T-helper 2 cell treated with Interferon-gamma antibody and Interleukin-4, amounts not matched to agents 100 ng/mL and 5 ng/mL, for 36 hours (primary cell): Measurements from ENCODE around the gene PARP15. TPM values are rescaled to one million over a fixed set of nuclear protein-coding genes. Genes with fewer than 3 reads are reported as not detected.

ENCODE experiments used
- intact Hi-C: fragments of 100-400 bp; cut with micrococcal nuclease; formaldehyde crosslinking; loops from one replicate; pipeline ENCODE4 v1.15.1; 2023
- total RNA-seq: library from RNA; stranded (reverse); gene quantifications from 2 replicates; pipeline ENCODE4 v1.2.3, GENCODE V29; 2022

The PARP15 gene
- total RNA-seq, 1 donor from 2014 or later, result 41.1 TPM

DNA sequence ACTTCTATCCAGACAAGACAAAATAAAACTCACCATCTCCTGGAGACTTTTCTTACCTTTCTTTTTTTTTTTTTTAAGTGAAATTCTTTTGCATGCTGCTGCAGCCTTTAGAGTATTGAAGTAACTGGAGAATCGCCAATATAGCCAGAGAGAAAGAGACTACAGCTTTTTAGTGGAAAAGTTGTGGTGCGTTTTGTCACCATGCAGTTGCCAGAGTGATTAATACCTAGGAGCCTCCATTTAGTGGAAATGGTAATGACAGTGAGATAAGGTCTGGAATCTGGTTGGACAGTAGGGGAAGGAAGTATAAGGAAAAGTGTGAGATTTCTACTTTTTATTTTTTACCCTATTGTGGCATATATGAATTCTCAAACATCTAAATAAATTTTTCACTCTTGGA, 85.1 kb downstream of the PARP15 start:
- intact Hi-C loops, result no loop called here

DNA sequence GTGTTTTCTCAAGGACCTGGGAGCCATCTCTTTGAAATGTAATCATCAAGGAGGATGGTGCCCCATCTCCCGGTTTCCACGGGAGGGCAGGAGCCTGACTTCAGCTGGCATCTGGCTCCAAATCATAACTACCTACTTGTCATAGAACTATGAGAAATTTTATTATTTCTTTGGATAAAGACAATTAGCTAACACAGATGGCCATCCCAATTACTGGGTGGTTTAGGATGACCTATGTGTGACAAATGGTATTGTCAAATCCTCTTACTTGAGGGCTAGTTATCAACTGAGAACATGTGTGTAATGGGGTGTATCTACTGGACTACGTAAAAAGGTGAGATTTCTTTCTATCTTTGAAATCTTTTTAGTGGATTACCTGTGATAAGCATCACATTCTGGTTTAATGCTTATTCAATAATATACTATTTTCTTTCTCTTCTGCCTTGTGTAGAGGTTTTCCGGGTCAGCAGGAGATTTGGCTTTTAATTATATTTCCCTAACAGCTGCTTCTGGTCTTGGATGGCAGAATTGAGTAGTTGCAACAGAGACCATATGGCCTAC, 87.9 kb downstream of the PARP15 start:
- intact Hi-C loops, result no loop called here

DNA sequence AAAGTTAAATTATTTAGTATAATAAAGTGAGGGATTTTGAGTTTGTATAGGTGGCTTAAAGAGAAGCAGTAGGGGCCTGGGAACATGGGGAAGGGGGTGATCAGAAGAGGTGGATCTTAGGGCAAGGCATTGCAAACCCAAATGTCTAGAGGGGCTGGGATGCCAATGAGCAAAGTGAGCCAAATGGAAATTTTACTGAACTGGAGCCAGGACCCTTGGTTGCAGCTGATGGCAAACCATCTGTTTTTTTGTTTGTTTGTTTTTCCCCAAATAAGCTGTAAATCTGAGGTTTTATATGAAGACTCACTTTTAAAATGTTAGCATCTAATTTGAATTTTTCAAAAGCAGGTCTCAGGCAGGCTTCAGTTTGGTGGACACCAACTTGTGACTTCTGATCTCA, 88.4 kb downstream of the PARP15 start:
- intact Hi-C loops, result no loop called here

- intact Hi-C loops, result no loop called here
These were observed 91.7 kb downstream of the PARP15 start for GRCh38 chr3:122668930-122669730.

GRCh38 chr3:122671553-122671952, 94.1 kb downstream of the PARP15 start:
- intact Hi-C loops, result no loop called here

GRCh38 chr3:122674339-122674738, 96.9 kb downstream of the PARP15 start:
- intact Hi-C loops, result no loop called here

- intact Hi-C loops, result loop anchor here (5.0 kb wide), 1 partner anchor 574 kb away; no protein-coding TSS in a partner anchor
These were observed 99.3 kb downstream of the PARP15 start for GRCh38 chr3:122676759-122677158.

DNA sequence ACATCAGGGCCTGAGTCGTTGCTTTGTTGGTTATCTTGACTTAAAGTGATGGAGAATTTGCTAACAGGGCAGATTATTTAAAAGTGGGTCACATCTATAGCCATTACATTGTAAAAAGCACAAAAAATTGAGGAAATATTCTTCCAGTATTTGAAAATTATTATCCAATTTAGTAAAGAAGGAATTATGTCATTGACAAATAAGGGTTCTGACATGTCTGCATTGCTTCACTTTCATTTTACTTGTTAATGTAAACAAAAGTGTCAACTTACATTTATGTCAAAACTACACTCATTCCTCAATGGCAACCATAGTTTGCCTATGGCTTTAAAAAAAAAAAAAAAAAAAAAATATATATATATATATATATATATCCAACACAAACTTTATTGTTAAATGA, 99.8 kb downstream of the PARP15 start:
- intact Hi-C loops, result loop anchor here (5.0 kb wide), 1 partner anchor 575 kb away; no protein-coding TSS in a partner anchor

DNA sequence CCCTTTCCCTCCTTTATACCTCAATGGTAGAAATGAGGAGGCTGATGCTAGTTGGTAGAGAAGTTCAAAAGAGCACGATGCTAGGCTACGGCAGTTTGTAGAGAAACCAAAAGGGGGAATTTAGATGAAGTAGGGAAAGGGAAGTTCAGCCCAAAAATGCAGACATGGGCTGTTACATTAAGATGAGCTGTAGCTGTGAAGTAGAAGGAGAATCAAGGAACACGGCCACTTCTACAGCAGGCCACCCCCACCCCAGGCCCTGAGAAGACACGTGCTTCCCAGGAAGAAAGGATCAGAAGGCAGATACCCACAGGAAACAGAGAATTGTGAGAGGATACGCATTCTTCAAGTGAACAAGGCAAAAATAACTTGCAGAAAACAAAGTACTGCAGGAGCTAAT, 101.1 kb downstream of the PARP15 start:
- intact Hi-C loops, result loop anchor here (5.0 kb wide), 1 partner anchor 576 kb away; no protein-coding TSS in a partner anchor

GRCh38 chr3:122679085-122679881, 101.8 kb downstream of the PARP15 start:
- intact Hi-C loops, result loop anchor here (1.0 to 5.0 kb wide), 5 partner anchors 102 to 577 kb away; partner anchors contain the start of genes DTX3L, PARP15 and PARP9

DNA sequence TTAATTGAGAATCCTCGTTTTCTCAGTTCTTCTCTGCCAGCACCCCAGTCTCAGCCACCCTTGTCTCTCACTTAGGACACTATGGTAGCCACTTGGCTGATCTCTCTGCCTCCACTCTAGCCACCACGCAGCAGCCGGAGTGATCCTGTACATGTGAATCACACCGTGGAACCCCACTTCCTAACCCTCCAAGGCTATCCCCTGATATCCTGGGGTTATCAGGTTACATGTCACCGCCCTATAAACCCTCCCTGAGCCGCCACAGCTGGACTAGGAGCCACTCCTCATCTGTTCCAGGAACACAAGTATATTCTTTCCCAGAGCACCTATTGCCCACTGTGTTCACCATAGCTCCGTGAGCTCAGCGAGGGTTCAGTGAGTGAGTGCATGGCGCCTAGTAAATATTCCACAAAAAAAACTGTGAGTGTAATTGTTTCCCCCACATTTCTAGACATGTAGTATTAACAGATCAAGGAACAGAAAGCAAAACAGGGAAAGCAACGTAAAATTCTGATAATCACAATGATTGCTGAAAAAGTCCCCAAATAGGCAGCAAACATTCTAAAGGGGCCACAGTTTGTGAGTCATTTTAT, 102.5 kb downstream of the PARP15 start:
- intact Hi-C loops, result loop anchor here (1.0 to 10.0 kb wide), 14 partner anchors 70 to 1134 kb away; partner anchors contain the start of genes DTX3L, EAF2, GOLGB1 and HACD2

GRCh38 chr3:122680475-122681283, 103.2 kb downstream of the PARP15 start, which contains the start of gene PARP14:
TSS of gene PARP14 (plus strand) at chr3:122680839. CDS start at chr3:122680884, 45 bp downstream.
- intact Hi-C loops, result loop anchor here (1.0 to 10.0 kb wide), 9 partner anchors 70 to 1134 kb away; partner anchors contain the start of genes EAF2, GOLGB1, HACD2 and HSPBAP1

DNA sequence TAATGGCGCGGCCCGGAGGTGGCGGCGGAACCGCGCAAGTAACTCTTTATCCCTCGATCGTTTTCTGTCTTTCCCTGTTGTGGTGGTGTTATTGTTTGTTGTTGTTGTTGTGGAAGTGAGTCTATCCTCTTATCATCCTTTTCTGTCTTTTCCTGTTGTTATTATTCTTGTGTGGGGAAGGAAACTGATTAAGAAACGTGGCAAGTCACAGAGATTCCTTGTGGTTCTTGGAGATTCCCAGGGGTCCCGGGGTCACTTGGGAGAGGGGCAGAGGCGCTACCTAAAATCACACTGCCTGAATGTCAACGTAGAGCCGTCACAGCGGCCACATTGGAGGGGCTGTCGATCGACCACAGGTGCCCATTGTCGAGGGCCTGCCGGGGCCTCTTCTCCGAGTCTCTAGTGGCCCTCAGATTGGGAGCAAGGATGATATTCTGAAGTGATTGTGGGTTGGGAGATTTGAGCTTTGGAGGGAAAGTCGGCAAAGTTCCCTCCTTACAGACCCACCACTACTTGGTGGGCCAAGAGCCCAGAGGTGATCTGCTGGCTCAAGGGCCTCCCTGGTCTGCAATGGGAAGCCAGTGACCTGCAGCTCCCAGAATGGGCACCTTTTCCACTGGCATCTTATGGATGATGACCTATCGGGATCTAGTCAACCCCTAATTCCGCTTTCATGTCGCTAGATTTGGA, 104.0 kb downstream of the PARP15 start:
- intact Hi-C loops, result loop anchor here (2.0 to 10.0 kb wide), 4 partner anchors 111 to 903 kb away; partner anchors contain the start of genes EAF2, HACD2, HSPBAP1 and IQCB1

DNA sequence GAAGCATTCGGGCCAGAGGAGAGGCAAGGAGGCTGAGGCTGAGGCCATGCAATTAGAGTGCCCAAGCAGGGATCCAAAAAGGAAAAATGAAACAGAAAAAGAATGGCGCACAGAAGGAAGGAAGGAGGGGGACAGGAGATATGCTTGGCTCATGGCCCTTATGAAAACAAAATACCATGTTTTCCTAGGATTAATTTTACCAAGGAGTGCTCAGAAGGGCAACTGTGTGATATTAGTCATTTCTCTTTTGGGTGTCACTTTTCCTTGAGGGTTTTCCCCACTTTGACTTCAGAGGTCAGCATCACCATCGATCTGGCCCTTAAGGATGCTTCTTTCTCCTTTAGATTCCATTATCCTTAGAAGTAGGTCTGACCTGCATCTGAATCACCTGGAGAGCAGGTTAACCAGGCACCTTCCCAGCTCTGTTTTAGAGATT, 104.5 kb downstream of the PARP15 start:
- intact Hi-C loops, result loop anchor here (2.0 to 10.0 kb wide), 4 partner anchors 110 to 903 kb away; partner anchors contain the start of genes EAF2, HACD2, HSPBAP1 and IQCB1

DNA sequence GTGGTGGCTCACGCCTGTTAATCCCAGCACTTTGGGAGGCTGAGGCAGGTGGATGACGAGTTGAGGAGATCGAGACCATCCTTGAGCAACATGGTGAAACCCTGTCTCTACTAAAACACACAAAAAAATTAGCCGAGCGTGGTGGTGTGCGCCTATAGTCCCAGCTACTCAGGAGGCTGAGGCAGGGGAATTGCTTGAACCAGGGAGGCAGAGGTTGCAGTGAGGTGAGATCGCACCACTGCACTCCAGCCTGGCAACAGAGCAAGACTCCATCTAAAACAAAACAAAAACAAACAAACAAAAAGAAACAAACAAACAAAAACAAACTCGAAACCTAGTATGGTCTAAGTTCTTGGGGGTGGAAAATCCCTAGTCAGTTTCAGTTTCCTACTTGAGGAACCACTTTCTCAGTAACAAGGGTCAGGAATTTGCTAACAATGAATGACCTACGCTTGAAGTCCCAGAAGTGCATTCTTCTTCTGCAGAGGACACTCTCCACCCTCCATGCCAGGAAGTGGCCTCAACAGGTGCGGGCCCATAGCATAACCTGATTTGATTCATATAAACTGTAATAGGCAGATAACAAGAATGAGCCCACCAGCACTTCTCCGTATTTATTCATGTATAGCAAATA, 105.4 kb downstream of the PARP15 start:
- intact Hi-C loops, result loop anchor here (5.0 to 10.0 kb wide), 2 partner anchors 109 to 848 kb away; partner anchors contain the start of genes EAF2, HSPBAP1 and IQCB1

- intact Hi-C loops, result loop anchor here (10.0 kb wide), 1 partner anchor 852 kb away; the partner anchor contains the start of genes EAF2 and IQCB1
These were observed 109.8 kb downstream of the PARP15 start for GRCh38 chr3:122687298-122687697.
